ENCODE results near the gene KCNQ4.
A peak's percentile ranks its signal among the peaks of the same experiment; 100 is the strongest.

The KCNQ4 gene

GRCh38 chr1:40818264-40818961 is 34.8 kb downstream of the KCNQ4 start:
- peak; percentile 59 to 85 for DNase-seq (ENCODE audit: extremely low read depth in 1 of 2, low read depth in 1 of 2)

GRCh38 chr1:40819101-40819500 is 35.5 kb downstream of the KCNQ4 start:
- DNase-seq (ENCODE audit: extremely low read depth in 1 of 2, low read depth in 1 of 2): no peak

GRCh38 chr1:40820251-40820797 is 36.7 kb downstream of the KCNQ4 start:
- no peak for DNase-seq (ENCODE audit: extremely low read depth in 1 of 2, low read depth in 1 of 2)

GRCh38 chr1:40820911-40821693 is 37.5 kb downstream of the KCNQ4 start:
- no peak for DNase-seq (ENCODE audit: extremely low read depth in 1 of 2, low read depth in 1 of 2)

- no peak for DNase-seq (ENCODE audit: extremely low read depth in 1 of 2, low read depth in 1 of 2)
Observed at GRCh38 chr1:40822890-40823289, 39.3 kb downstream of the KCNQ4 start.

GRCh38 chr1:40823345-40823744 is 39.8 kb downstream of the KCNQ4 start:
- no peak for DNase-seq (ENCODE audit: extremely low read depth in 1 of 2, low read depth in 1 of 2)

- DNase-seq (ENCODE audit: extremely low read depth in 1 of 2, low read depth in 1 of 2): no peak
Observed at GRCh38 chr1:40823983-40824382, 40.4 kb downstream of the KCNQ4 start.

- no peak for DNase-seq (ENCODE audit: extremely low read depth in 1 of 2, low read depth in 1 of 2)
Observed at GRCh38 chr1:40824591-40825434, 41.2 kb downstream of the KCNQ4 start.

- no peak for DNase-seq (ENCODE audit: extremely low read depth in 1 of 2, low read depth in 1 of 2)
Observed at GRCh38 chr1:40825435-40825788, 41.8 kb downstream of the KCNQ4 start.

GRCh38 chr1:40825996-40826395 is 42.4 kb downstream of the KCNQ4 start:
- no peak for DNase-seq (ENCODE audit: extremely low read depth in 1 of 2, low read depth in 1 of 2)

- no peak for DNase-seq (ENCODE audit: extremely low read depth in 1 of 2, low read depth in 1 of 2)
Observed at GRCh38 chr1:40829631-40830245, 46.2 kb downstream of the KCNQ4 start.

GRCh38 chr1:40830419-40830943 is 46.9 kb downstream of the KCNQ4 start:
- no peak for DNase-seq (ENCODE audit: extremely low read depth in 1 of 2, low read depth in 1 of 2)

- DNase-seq (ENCODE audit: extremely low read depth in 1 of 2, low read depth in 1 of 2): no peak
Observed at GRCh38 chr1:40831001-40831732, 47.6 kb downstream of the KCNQ4 start.

GRCh38 chr1:40833979-40834378 is 50.4 kb downstream of the KCNQ4 start:
- DNase-seq (ENCODE audit: extremely low read depth in 1 of 2, low read depth in 1 of 2): no peak

GRCh38 chr1:40834968-40835545 is 51.5 kb downstream of the KCNQ4 start:
- no peak for DNase-seq (ENCODE audit: extremely low read depth in 1 of 2, low read depth in 1 of 2)

GRCh38 chr1:40836283-40836682 is 52.7 kb downstream of the KCNQ4 start:
- no peak for DNase-seq (ENCODE audit: extremely low read depth in 1 of 2, low read depth in 1 of 2)

- DNase-seq (ENCODE audit: extremely low read depth in 1 of 2, low read depth in 1 of 2): no peak
Observed at GRCh38 chr1:40837601-40838000, 54.0 kb downstream of the KCNQ4 start.

- DNase-seq (ENCODE audit: extremely low read depth in 1 of 2, low read depth in 1 of 2): no peak
Observed at GRCh38 chr1:40838045-40838979, 54.7 kb downstream of the KCNQ4 start.
